GM12878 (cell line): ENCODE results near the gene ARHGEF16. TPM values are rescaled to one million over a fixed set of nuclear protein-coding genes. Genes with fewer than 3 reads are reported as not detected.

Experiments
- ATAC-seq: fragments of 200-7000 bp; cut with Tn5 transposase; 3 replicates; pipeline ENCODE4 v1.9.1; 2020; ENCODE audit warnings: mild to moderate bottlenecking, moderate library complexity
- BruUV-seq: library from RNA; stranded (reverse); fragments of 400-500 nt; replicated peaks from 2 replicates; lab custom pipeline; 2021; lab: Mats Ljungman, UMichigan
- CTCF ChIA-PET: fragments of 300-600 bp; sonication (Branson Sonifier 250); formaldehyde crosslinking; extraction: SDS; loops from one replicate; lab custom pipeline; 2021; ENCODE audit warnings: inconsistent platforms; lab: Yijun Ruan, JAX
- POLR2A ChIA-PET: fragments of 350-600 bp; formaldehyde crosslinking; extraction: SDS; loops from one replicate; lab custom pipeline; 2021; ENCODE audit warnings: inconsistent platforms; lab: Charles Lee
- RAD21 ChIA-PET: fragments of 300-600 bp; sonication (Branson Sonifier 250); formaldehyde crosslinking; loops from one replicate; lab custom pipeline; 2023; ENCODE audit warnings: antibody characterized with exemption; ENCODE audit not compliant: unreplicated experiment; lab: Charles Lee
- SMC1A ChIA-PET: fragments of 300-600 bp; sonication (Branson Sonifier 250); formaldehyde crosslinking; loops from one replicate; lab custom pipeline; 2023; ENCODE audit not compliant: unreplicated experiment, uncharacterized antibody; lab: Charles Lee
- DNase-seq: peaks from one replicate; pipeline ENCODE4 v3.0.0-alpha.2; 2011; ENCODE audit warnings: low read depth, low spot score
- FAIRE-seq: peaks from 3 replicates; lab custom pipeline; 2011; peaks lifted over from hg19 to GRCh38; lab: Jason Lieb, UNC
- H2AFZ ChIP-seq: 2 replicates; pipeline ENCODE4 v1.6.0; 2011; ENCODE audit warnings: low read depth, low read length, control low read depth; ENCODE audit not compliant: control insufficient read depth
- H3K27ac ChIP-seq: 2 replicates; pipeline ENCODE4 v1.5.1; 2011; ENCODE audit warnings: control low read depth; ENCODE audit not compliant: control insufficient read depth, insufficient read depth
- H3K27me3 ChIP-seq, 2 experiments: replicated peaks in 1 of 2; 2 replicates each; pipeline versions ENCODE4 v1.6.0 to v1.6.1; 2011; ENCODE audit warnings: low read length in 1 of 2; ENCODE audit not compliant: control insufficient read depth in 2 of 2, insufficient read depth in 2 of 2
- H3K36me3 ChIP-seq, 2 experiments: 2 replicates each; pipeline ENCODE4 v1.5.1; 2011; ENCODE audit warnings: low read length in 1 of 2; ENCODE audit not compliant: control insufficient read depth in 2 of 2, insufficient read depth in 2 of 2
- H3K4me1 ChIP-seq: 2 replicates; pipeline ENCODE4 v1.6.1; 2011; ENCODE audit warnings: mild to moderate bottlenecking, low read length, moderate library complexity, mixed read lengths; ENCODE audit not compliant: control insufficient read depth, insufficient read depth
- H3K4me2 ChIP-seq: 2 replicates; pipeline ENCODE4 v1.6.0; 2011; ENCODE audit warnings: control low read depth; ENCODE audit not compliant: control insufficient read depth, insufficient read depth
- H3K4me3 ChIP-seq: fragments of 200-600 bp; sonication (generic); 2 replicates; pipeline ENCODE4 v1.5.1; 2016
- H3K79me2 ChIP-seq: 2 replicates; pipeline ENCODE4 v1.6.0; 2011; ENCODE audit warnings: low read length; ENCODE audit not compliant: control insufficient read depth, insufficient read depth
- H3K9ac ChIP-seq: 2 replicates; pipeline ENCODE4 v1.8.0; 2011; ENCODE audit warnings: low read length, control low read depth, mixed read lengths; ENCODE audit not compliant: control insufficient read depth, insufficient read depth
- H3K9me3 ChIP-seq: replicated peaks from 3 replicates; pipeline ENCODE4 v1.5.1; 2011; ENCODE audit warnings: mild to moderate bottlenecking, low read length; ENCODE audit not compliant: control insufficient read depth, insufficient read depth
- H4K20me1 ChIP-seq: 2 replicates; pipeline ENCODE4 v1.6.0; 2011; ENCODE audit not compliant: control insufficient read depth, insufficient read depth
- BHLHE40 ChIP-seq, 2 experiments: fragments of 450-650 bp in 1 of 2; IDR thresholded peaks; 2 replicates each; pipeline ENCODE4 v1.6.1; 2011 to 2017; ENCODE audit warnings: low read depth in 2 of 2, borderline replicate concordance in 1 of 2, improper control_type of control experiment in 1 of 2, low read length in 1 of 2, mild to moderate bottlenecking in 1 of 2
- CREB1 ChIP-seq: IDR thresholded peaks from 2 replicates; pipeline ENCODE4 v1.6.1; 2012; ENCODE audit warnings: low read depth, mild to moderate bottlenecking, inconsistent platforms
- DPF2 ChIP-seq: fragments of 450-650 bp; IDR thresholded peaks from 2 replicates; pipeline ENCODE4 v1.6.1; 2017; ENCODE audit warnings: mild to moderate bottlenecking
- E4F1 ChIP-seq: fragments of 450-650 bp; IDR thresholded peaks from 2 replicates; pipeline ENCODE4 v1.6.1; 2018; ENCODE audit warnings: borderline replicate concordance, mild to moderate bottlenecking; ENCODE audit not compliant: partially characterized antibody
- IKZF1 ChIP-seq: fragments of 450-650 bp; conservative IDR thresholded peaks from 2 replicates; pipeline ENCODE4 v1.6.1; 2017; ENCODE audit warnings: antibody characterized with exemption, mild to moderate bottlenecking
- IKZF2 ChIP-seq, 2 experiments: fragments of 450-650 bp; IDR thresholded peaks; 2 replicates each; pipeline ENCODE4 v1.6.1; 2017; ENCODE audit warnings: mild to moderate bottlenecking in 2 of 2, moderate library complexity in 2 of 2
- NFXL1 ChIP-seq: fragments of 450-650 bp; IDR thresholded peaks from 2 replicates; pipeline ENCODE4 v1.6.1; 2017; ENCODE audit warnings: antibody characterized with exemption, mild to moderate bottlenecking, borderline replicate concordance
- NFYB ChIP-seq: IDR thresholded peaks from 2 replicates; pipeline ENCODE4 v1.6.1; 2011; ENCODE audit warnings: low read depth, mild to moderate bottlenecking, low read length, improper control_type of control experiment, moderate library complexity; ENCODE audit not compliant: insufficient read depth
- PAX5 ChIP-seq: IDR thresholded peaks from 2 replicates; pipeline ENCODE4 v1.6.1; 2011; ENCODE audit warnings: low read depth, low read length, borderline replicate concordance
- POLR2AphosphoS2 ChIP-seq: IDR thresholded peaks from 2 replicates; pipeline ENCODE4 v1.6.1; 2011; ENCODE audit warnings: low read depth, mild to moderate bottlenecking, low read length, improper control_type of control experiment, moderate library complexity
- STAT1 ChIP-seq: fragments of 450-650 bp; conservative IDR thresholded peaks from 2 replicates; pipeline ENCODE4 v1.6.1; 2014; ENCODE audit warnings: antibody characterized with exemption, mild to moderate bottlenecking
- TCF12 ChIP-seq: IDR thresholded peaks from 2 replicates; pipeline ENCODE4 v1.6.1; 2011; ENCODE audit warnings: low read depth, mild to moderate bottlenecking, low read length
- YBX1 ChIP-seq: fragments of 450-650 bp; IDR thresholded peaks from 2 replicates; pipeline ENCODE4 v1.6.1; 2016; ENCODE audit warnings: antibody characterized with exemption
- WGBS: methylation state at CpG from one replicate; pipeline ENCODE4 v1.1.6; 2016; ENCODE audit warnings: low lambda C conversion rate; ENCODE audit not compliant: insufficient replicate concordance, insufficient coverage; ENCODE audit errors: missing lambda C conversion rate; 5-methylcytosine and 5-hydroxymethylcytosine counted together
- in situ Hi-C: fragments of 300-500 bp; cut with MboI; formaldehyde crosslinking; loops from 9 replicates; pipeline ENCODE4 v1.14.3; 2018; ENCODE audit warnings: mixed read lengths
- intact Hi-C: fragments of 100-400 bp; cut with micrococcal nuclease; formaldehyde crosslinking; loops from one replicate; pipeline ENCODE4 v1.14.2; 2022; ENCODE audit not compliant: unreplicated experiment
- polyA plus RNA-seq, 11 experiments: library from polyadenylated mRNA; depleted of rRNA in 4 of 11; unstranded in 6 of 11; stranded (reverse) in 5 of 11; fragments of >200 nt; fragmentation: Nextera tagmentation in 4 of 11; fragmentation: Illumina TruSeq in 1 of 11; extraction: Ambion mirVana in 4 of 11; extraction: Trizol in 1 of 11; gene quantifications; 1 replicate in 1 of 11; 2 replicates in 10 of 11; pipeline versions ENCODE4 v1.2.1 to v1.2.3, GENCODE V29; 2011 to 2016; ENCODE audit warnings: inconsistent platforms in 2 of 11, missing spikeins in 2 of 11, low read depth in 1 of 11
- total RNA-seq, 4 experiments: library from RNA; depleted of rRNA in 3 of 4; stranded (reverse); fragments of >200 nt in 3 of 4; fragmentation: Illumina TruSeq in 1 of 4; extraction: Trizol in 1 of 4; gene quantifications; 2 replicates each; pipeline versions ENCODE4 v1.2.1 to v1.2.3, GENCODE V29; 2013 to 2021

The ARHGEF16 gene
- total and polyA plus RNA-seq, 10 of the 15 experiments (the other 5 are each of a cell fraction or from before 2014, with no cell fraction given), result not detected

DNA sequence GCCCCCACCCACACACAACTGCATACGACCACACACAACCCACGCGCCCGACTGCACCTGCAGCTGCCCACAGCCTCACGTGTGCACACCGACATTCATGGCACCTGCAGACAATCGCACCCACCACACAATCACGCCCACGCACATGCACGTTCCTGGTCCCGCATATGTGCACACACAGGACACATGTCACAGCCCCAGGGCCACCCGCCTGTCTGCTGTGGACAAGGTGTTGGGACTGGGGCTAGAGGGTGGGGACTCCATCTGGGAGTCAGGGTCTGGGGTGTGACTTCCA lies 56.4 kb downstream of the ARHGEF16 start:
- no peak for TF ChIP-seq PAX5
- peak in 1 of 2 experiments; percentile 54; a peak in 2 of 4 replicates for TF ChIP-seq BHLHE40 (IDR thresholded peaks at IDR 0.05; ENCODE audit: borderline replicate concordance in 1 of 2, low read depth in 2 of 2, low read length in 1 of 2)
- Histone ChIP-seq H3K27ac (no peak overlapping the region), H3K27me3 (no peaks in the 10 kb centered on the region), H3K4me2 (no peak overlapping the region), H3K79me2 (no peaks in the 10 kb centered on the region), H4K20me1 (no peaks in the 10 kb centered on the region), H3K9ac (no peak overlapping the region), H3K4me3 (no peak overlapping the region), H2AFZ (no peak overlapping the region), H3K4me1 (no peaks in the 10 kb centered on the region), H3K9me3 (no peaks in the 10 kb centered on the region; the same call in 2 of the 3 replicates), H3K36me3 (no peaks in the 10 kb centered on the region)
- no peak for ATAC-seq
- ChIA-PET RAD21 (no interaction called here), SMC1A (no interaction called here), CTCF (no interaction called here), POLR2A (no interaction called here)
- no TSS peak for BruUV-seq
- intact Hi-C loops (no loop called here), in situ Hi-C loops (no loop called here)
- FAIRE-seq, result no peak
- WGBS, result 56% methylated on average over 12 of the region's 12 CpGs
- no peak for DNase-seq

- SMC1A ChIA-PET, result no interaction called here
- CTCF ChIA-PET, result no interaction called here
- H2AFZ ChIP-seq, result no peak overlapping the region
- TF ChIP-seq YBX1 (no peak), DPF2 (no peak), E4F1 (no peak), NFYB (no peak), POLR2AphosphoS2 (no peak), CREB1 (no peak), IKZF1 (no peak), STAT1 (no peak), IKZF2 (IDR thresholded peaks at IDR 0.05) (no peak), NFXL1 (no peak), TCF12 (no peak)
Observed at GRCh38 chr1:3511306-3511705, 56.8 kb downstream of the ARHGEF16 start.

More at GRCh38 chr1:3511306-3511705, 56.8 kb downstream of the ARHGEF16 start:
- no TSS peak for BruUV-seq
- FAIRE-seq, result no peak
- Histone ChIP-seq H3K79me2 (no peaks in the 10 kb centered on the region), H3K4me2 (no peak overlapping the region), H3K9me3 (no peaks in the 10 kb centered on the region; the same call in 2 of the 3 replicates), H3K27me3 (no peaks in the 10 kb centered on the region), H3K36me3 (no peaks in the 10 kb centered on the region), H3K9ac (no peak overlapping the region), H3K4me3 (no peak overlapping the region), H3K27ac (no peak overlapping the region), H4K20me1 (no peaks in the 10 kb centered on the region), H3K4me1 (no peaks in the 10 kb centered on the region)
- in situ Hi-C loops (no loop called here), intact Hi-C loops (no loop called here)
- no peak for ATAC-seq
- no peak for DNase-seq
- RAD21 ChIA-PET, result no interaction called here
- 49% methylated on average over 16 of the region's 16 CpGs for WGBS
- POLR2A ChIA-PET, result no interaction called here
